Mucosa of rectum (tissue), 2 donors: ENCODE data around the gene EDA.

ENCODE experiments used
- H3K27ac ChIP-seq, 2 donors: one replicate each; pipeline ENCODE4 v1.7.0; 2013; ENCODE audit warnings: inconsistent platforms in 2 of 2, low read depth in 2 of 2, low read length in 2 of 2
- H3K27me3 ChIP-seq, 2 donors: one replicate each; pipeline ENCODE4 v1.7.0; 2013; ENCODE audit warnings: low read length in 2 of 2; ENCODE audit not compliant: control insufficient read depth in 2 of 2, insufficient read depth in 2 of 2
- H3K36me3 ChIP-seq, 2 donors: one replicate each; pipeline ENCODE4 v1.7.0; 2013; ENCODE audit warnings: low read length in 2 of 2; ENCODE audit not compliant: control insufficient read depth in 2 of 2, insufficient read depth in 2 of 2
- H3K4me1 ChIP-seq, 2 donors: one replicate each; pipeline ENCODE4 v1.7.0; 2013; ENCODE audit warnings: low read length in 2 of 2, mild to moderate bottlenecking in 1 of 2; ENCODE audit not compliant: control insufficient read depth in 2 of 2, insufficient read depth in 2 of 2
- H3K4me3 ChIP-seq, 2 donors: one replicate each; pipeline ENCODE4 v1.7.0; 2013; ENCODE audit warnings: low read length in 2 of 2
- H3K9ac ChIP-seq, 2 donors: one replicate each; pipeline ENCODE4 v1.7.0; 2013; ENCODE audit warnings: low read length in 2 of 2, low read depth in 1 of 2, mild to moderate bottlenecking in 1 of 2
- H3K9me3 ChIP-seq, 2 donors: one replicate each; pipeline ENCODE4 v1.7.0; 2013; ENCODE audit warnings: low read length in 2 of 2; ENCODE audit not compliant: control insufficient read depth in 2 of 2
- donor health status: healthy.
- donor health status: Normal muscosa, but diverticular disease.

Gene EDA

DNA sequence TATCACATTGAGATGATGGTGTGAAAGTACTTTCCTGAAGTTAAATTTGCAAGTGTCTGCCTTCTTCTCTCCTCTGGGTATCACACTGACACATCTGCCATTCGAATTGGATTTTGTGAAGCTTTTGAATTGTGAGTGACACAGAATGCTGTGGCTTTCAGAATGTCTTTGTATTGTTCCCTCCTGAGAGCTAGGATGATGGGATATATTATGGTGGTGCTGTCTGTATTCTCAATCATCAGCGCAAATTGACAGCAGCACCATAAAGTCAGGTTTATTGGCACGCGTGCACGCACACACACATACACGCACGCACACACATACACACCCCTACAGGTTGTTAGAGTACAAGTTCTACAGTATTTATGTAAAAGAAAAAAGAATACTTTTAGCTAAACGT lies 290.5 kb downstream of the EDA start:
- H3K36me3 ChIP-seq = no peaks in the 10 kb centered on the region
- no peak overlapping the region for H3K27ac ChIP-seq
- H3K9ac ChIP-seq = no peak overlapping the region
- H3K4me3 ChIP-seq = no peak overlapping the region
- H3K9me3 ChIP-seq = no peaks in the 10 kb centered on the region
- no peaks in the 10 kb centered on the region for H3K27me3 ChIP-seq
- no peaks in the 10 kb centered on the region for H3K4me1 ChIP-seq

- Histone ChIP-seq H3K36me3 (no peaks in the 10 kb centered on the region), H3K27me3 (no peaks in the 10 kb centered on the region), H3K4me3 (no peak overlapping the region), H3K27ac (no peak overlapping the region), H3K4me1 (no peaks in the 10 kb centered on the region), H3K9me3 (peaks cover 0 to 2% of the 10 kb centered on the region in 2 donors), H3K9ac (no peak overlapping the region)
Measured at GRCh38 chrX:69914781-69915180, 298.9 kb downstream of the EDA start.

DNA sequence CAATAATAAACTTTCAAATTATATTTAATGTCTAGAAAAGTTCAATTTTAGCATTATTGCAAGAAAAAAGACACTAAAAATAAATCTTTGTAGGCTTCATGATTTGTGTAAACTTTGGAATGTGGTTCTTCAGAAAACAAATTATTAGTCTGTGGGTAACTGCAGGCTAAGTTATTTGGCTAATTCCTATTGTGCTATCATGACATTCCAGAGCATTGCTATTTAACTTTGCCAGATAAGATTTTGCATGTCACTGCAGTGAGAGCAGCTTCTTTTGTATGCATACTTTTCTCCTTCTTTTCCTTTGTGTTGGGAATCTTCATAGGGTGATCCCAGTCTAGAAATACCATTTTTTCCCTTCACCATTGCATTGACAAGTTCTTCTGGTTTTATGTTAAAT lies 303.8 kb downstream of the EDA start:
- Histone ChIP-seq H3K27ac (no peak overlapping the region), H3K9ac (no peak overlapping the region), H3K27me3 (no peaks in the 10 kb centered on the region), H3K9me3 (no peaks in the 10 kb centered on the region), H3K36me3 (no peaks in the 10 kb centered on the region), H3K4me1 (no peaks in the 10 kb centered on the region), H3K4me3 (no peak overlapping the region)

- H3K4me3 ChIP-seq = no peak overlapping the region
- no peak overlapping the region for H3K27ac ChIP-seq
- H3K36me3 ChIP-seq = no peaks in the 10 kb centered on the region
- H3K9me3 ChIP-seq = no peaks in the 10 kb centered on the region
- H3K4me1 ChIP-seq = no peaks in the 10 kb centered on the region
- no peak overlapping the region for H3K9ac ChIP-seq
- no peaks in the 10 kb centered on the region for H3K27me3 ChIP-seq
Measured at GRCh38 chrX:69932323-69932722, 316.4 kb downstream of the EDA start.

GRCh38 chrX:69948276-69948797 lies 332.4 kb downstream of the EDA start:
- H3K27me3 ChIP-seq = no peaks in the 10 kb centered on the region
- no peak overlapping the region for H3K27ac ChIP-seq
- H3K9me3 ChIP-seq = no peaks in the 10 kb centered on the region
- no peaks in the 10 kb centered on the region for H3K36me3 ChIP-seq
- no peak overlapping the region for H3K4me3 ChIP-seq
- no peak overlapping the region for H3K9ac ChIP-seq
- no peaks in the 10 kb centered on the region for H3K4me1 ChIP-seq

GRCh38 chrX:69951753-69952152 lies 335.8 kb downstream of the EDA start:
- Histone ChIP-seq H3K27ac (no peak overlapping the region), H3K4me3 (no peak overlapping the region), H3K9ac (no peak overlapping the region), H3K4me1 (no peaks in the 10 kb centered on the region), H3K9me3 (no peaks in the 10 kb centered on the region), H3K36me3 (no peaks in the 10 kb centered on the region), H3K27me3 (no peaks in the 10 kb centered on the region)

DNA sequence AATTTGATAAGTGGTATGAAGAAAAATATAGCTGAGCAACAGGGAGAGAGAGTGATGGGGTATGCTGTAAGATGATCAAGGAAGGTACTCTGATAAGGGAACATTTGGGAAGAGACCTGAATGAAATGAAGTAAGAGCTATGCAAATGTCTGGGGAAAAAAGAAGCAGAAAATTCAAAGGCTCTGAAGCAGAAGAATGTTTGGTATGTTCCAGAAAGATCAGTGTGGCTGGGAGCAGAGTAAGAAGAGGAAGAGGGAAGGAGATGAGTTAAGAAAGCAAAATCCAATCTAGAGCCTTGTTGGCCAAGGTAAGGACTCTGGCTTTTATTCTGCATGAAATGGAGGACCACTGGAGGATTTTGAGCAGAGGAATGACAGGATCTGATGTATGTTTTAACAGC lies 343.8 kb downstream of the EDA start:
- H3K36me3 ChIP-seq = no peaks in the 10 kb centered on the region
- H3K27me3 ChIP-seq = no peaks in the 10 kb centered on the region
- no peak overlapping the region for H3K27ac ChIP-seq
- no peak overlapping the region for H3K4me3 ChIP-seq
- H3K9me3 ChIP-seq = no peaks in the 10 kb centered on the region
- no peaks in the 10 kb centered on the region for H3K4me1 ChIP-seq
- H3K9ac ChIP-seq = no peak overlapping the region

- Histone ChIP-seq H3K9ac (no peak overlapping the region), H3K9me3 (no peaks in the 10 kb centered on the region), H3K27me3 (no peaks in the 10 kb centered on the region), H3K27ac (no peak overlapping the region), H3K4me3 (no peak overlapping the region), H3K36me3 (no peaks in the 10 kb centered on the region), H3K4me1 (no peaks in the 10 kb centered on the region)
Measured at GRCh38 chrX:69961365-69962072, 345.6 kb downstream of the EDA start.

DNA sequence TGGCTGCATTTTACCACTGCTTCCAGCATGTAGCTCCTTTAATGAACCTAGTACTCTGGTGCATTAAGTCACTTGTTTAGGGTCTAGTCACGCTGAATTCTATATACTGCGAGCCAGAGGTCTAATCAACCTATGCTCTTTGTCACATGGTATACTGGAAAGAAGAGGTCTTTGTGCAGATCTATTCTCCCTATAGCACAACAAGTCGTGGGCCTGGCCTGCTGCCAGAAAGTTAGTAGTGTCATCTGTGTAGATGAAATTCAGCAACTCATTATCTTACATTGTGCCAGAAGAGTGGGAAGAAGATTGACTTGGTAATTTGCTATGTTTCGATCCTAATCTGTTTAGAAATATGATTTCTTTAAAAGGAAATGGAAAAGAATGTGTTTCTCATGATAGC lies 353.0 kb downstream of the EDA start:
- Histone ChIP-seq H3K27me3 (no peaks in the 10 kb centered on the region), H3K9me3 (no peaks in the 10 kb centered on the region), H3K36me3 (no peaks in the 10 kb centered on the region), H3K4me3 (no peak overlapping the region), H3K9ac (no peak overlapping the region), H3K27ac (no peak overlapping the region), H3K4me1 (no peaks in the 10 kb centered on the region)

DNA sequence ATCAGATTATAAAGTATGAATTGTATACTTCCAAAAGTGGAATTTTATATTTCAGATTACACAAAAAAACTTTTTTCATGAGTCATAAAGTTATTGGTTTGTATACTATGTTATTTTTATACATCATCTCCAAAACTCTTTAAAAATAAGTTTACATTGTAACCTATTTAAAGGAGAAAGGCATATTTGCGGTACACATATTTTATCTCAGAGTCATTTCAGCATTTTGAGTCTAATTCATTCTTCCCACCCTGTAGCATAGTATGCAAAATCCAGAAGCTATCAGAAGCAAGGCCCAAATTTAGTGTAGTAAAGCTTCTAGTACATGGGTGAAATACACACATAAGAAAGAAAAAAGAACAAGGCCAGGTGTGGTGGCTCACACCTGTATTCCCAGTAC lies 353.5 kb downstream of the EDA start:
- Histone ChIP-seq H3K4me1 (no peaks in the 10 kb centered on the region), H3K27me3 (no peaks in the 10 kb centered on the region), H3K36me3 (no peaks in the 10 kb centered on the region), H3K9me3 (no peaks in the 10 kb centered on the region), H3K4me3 (no peak overlapping the region), H3K9ac (no peak overlapping the region), H3K27ac (no peak overlapping the region)
